SK-N-SH (cell line): ENCODE results near the gene CACNB3.

Source experiments
- EP300 ChIP-seq, 2 experiments: IDR thresholded peaks; 2 replicates each; pipeline versions ENCODE4 v1.4.0 to v1.6.1; 2012; ENCODE audit warnings: borderline replicate concordance in 1 of 2, low read depth in 1 of 2, low read length in 1 of 2
- POLR2AphosphoS5 ChIP-seq: IDR thresholded peaks from 2 replicates; pipeline ENCODE4 v1.6.1; 2012; ENCODE audit warnings: low read depth, low read length

DNA sequence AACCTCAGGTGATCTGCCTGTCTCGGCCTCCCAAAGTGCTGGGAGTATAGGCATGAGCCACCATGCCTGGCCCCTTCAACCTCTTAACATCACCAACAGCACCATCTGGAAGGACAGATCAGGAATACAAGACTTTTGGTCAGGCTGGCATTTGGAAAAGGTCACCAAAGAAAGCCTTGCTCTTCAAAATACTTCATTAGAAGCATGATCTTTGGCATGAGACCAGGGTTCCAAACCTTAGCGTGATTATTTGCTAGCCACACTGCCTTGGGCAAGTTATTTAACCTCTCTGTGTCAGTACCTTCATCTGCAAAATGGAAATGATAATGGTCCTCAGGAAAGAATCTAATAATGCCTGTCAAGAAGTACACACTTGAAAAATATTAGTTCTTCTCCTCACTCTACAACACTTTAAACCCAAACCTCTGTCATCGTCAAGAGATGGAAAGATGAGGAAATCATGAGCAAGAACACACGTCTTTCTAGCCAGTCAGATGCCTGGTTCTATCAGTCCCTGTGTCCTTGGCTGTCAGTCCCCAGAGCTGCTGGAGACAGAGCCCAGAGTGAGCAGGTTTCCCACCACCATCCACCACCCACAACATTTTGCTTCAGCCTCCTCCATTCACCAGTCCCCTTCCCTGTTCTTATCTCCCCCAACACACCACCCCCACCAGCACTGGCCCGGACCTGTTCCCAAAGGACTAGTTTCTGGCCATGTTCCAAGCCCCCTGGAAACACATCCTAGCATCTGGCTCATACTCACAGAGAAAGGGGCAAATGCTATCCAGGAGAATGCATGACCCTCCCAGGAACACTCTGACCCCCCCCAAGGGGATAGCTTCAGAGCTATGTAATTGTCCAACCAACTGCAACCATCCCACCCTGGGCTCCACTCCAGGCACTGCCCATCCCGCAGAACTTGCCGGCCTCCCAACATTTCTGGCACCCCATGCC is 31.4 kb upstream of the CACNB3 start:
- no peak for TF ChIP-seq EP300 (IDR thresholded peaks at IDR 0.05; ENCODE audit: borderline replicate concordance in 1 of 2, low read depth in 1 of 2, low read length in 1 of 2)
- no peak for TF ChIP-seq POLR2AphosphoS5
